ENCODE measurements around the gene DDX10.

Gene DDX10

GRCh38 chr11:108909921-108910320, 245.1 kb downstream of the DDX10 start:
- DNase-seq (ENCODE audit: low read depth): no peak

- DNase-seq (ENCODE audit: low read depth): no peak
Observed at GRCh38 chr11:108912581-108912980, 247.7 kb downstream of the DDX10 start.

- no peak for DNase-seq (ENCODE audit: low read depth)
Observed at GRCh38 chr11:108913204-108913603, 248.3 kb downstream of the DDX10 start.

- DNase-seq (ENCODE audit: low read depth): no peak
Observed at GRCh38 chr11:108914211-108914610, 249.3 kb downstream of the DDX10 start.

GRCh38 chr11:108914981-108915380, 250.1 kb downstream of the DDX10 start:
- DNase-seq (ENCODE audit: low read depth): no peak

- no peak for DNase-seq (ENCODE audit: low read depth)
Observed at GRCh38 chr11:108915666-108916065, 250.8 kb downstream of the DDX10 start.

- no peak for DNase-seq (ENCODE audit: low read depth)
Observed at GRCh38 chr11:108916290-108916689, 251.4 kb downstream of the DDX10 start.

GRCh38 chr11:108916935-108917334, 252.1 kb downstream of the DDX10 start:
- no peak for DNase-seq (ENCODE audit: low read depth)

- DNase-seq (ENCODE audit: low read depth): no peak
Observed at GRCh38 chr11:108921211-108921610, 256.3 kb downstream of the DDX10 start.

GRCh38 chr11:108922241-108922640, 257.4 kb downstream of the DDX10 start:
- no peak for DNase-seq (ENCODE audit: low read depth)

- DNase-seq (ENCODE audit: low read depth): no peak
Observed at GRCh38 chr11:108923413-108923812, 258.5 kb downstream of the DDX10 start.

GRCh38 chr11:108926171-108926840, 261.4 kb downstream of the DDX10 start:
- DNase-seq (ENCODE audit: low read depth): no peak

- no peak for DNase-seq (ENCODE audit: low read depth)
Observed at GRCh38 chr11:108926841-108927577, 262.1 kb downstream of the DDX10 start.

GRCh38 chr11:108927791-108928545, 263.1 kb downstream of the DDX10 start:
- DNase-seq (ENCODE audit: low read depth): no peak

- no peak for DNase-seq (ENCODE audit: low read depth)
Observed at GRCh38 chr11:108929241-108929640, 264.4 kb downstream of the DDX10 start.

GRCh38 chr11:108931168-108931567, 266.3 kb downstream of the DDX10 start:
- DNase-seq (ENCODE audit: low read depth): no peak

GRCh38 chr11:108933630-108934029, 268.8 kb downstream of the DDX10 start:
- no peak for DNase-seq (ENCODE audit: low read depth)

- no peak for DNase-seq (ENCODE audit: low read depth)
Observed at GRCh38 chr11:108934289-108934688, 269.4 kb downstream of the DDX10 start.

GRCh38 chr11:108934696-108935095, 269.8 kb downstream of the DDX10 start:
- no peak for DNase-seq (ENCODE audit: low read depth)

- no peak for DNase-seq (ENCODE audit: low read depth)
Observed at GRCh38 chr11:108937746-108938145, 272.9 kb downstream of the DDX10 start.

- DNase-seq (ENCODE audit: low read depth): no peak
Observed at GRCh38 chr11:108938604-108939003, 273.7 kb downstream of the DDX10 start.

GRCh38 chr11:108939135-108939534, 274.3 kb downstream of the DDX10 start:
- DNase-seq (ENCODE audit: low read depth): no peak

GRCh38 chr11:108943853-108944252, 279.0 kb downstream of the DDX10 start:
- no peak for DNase-seq (ENCODE audit: low read depth)

All from stimulated activated CD8-positive, alpha-beta memory T cell treated with anti-CD3 and anti-CD28 coated beads, Interleukin-12 subunit alpha, Interleukin-12 subunit beta, amount 100 ng/mL, for 4 hours (primary cell).